GM18868 (cell line): ENCODE results near the gene HOXD9.
A peak's percentile ranks its signal among the peaks of the same experiment; 100 is the strongest.

Source experiments
- ATAC-seq: cut with Tn5 transposase; IDR thresholded peaks from one replicate; pipeline ENCODE4 v1.9.1; 2021; ENCODE audit warnings: mild to moderate bottlenecking, moderate library complexity; ENCODE audit not compliant: unreplicated experiment

Gene HOXD9

GRCh38 chr2:176085861-176086771, 36.4 kb upstream of the HOXD9 start:
- ATAC-seq: no peak

DNA sequence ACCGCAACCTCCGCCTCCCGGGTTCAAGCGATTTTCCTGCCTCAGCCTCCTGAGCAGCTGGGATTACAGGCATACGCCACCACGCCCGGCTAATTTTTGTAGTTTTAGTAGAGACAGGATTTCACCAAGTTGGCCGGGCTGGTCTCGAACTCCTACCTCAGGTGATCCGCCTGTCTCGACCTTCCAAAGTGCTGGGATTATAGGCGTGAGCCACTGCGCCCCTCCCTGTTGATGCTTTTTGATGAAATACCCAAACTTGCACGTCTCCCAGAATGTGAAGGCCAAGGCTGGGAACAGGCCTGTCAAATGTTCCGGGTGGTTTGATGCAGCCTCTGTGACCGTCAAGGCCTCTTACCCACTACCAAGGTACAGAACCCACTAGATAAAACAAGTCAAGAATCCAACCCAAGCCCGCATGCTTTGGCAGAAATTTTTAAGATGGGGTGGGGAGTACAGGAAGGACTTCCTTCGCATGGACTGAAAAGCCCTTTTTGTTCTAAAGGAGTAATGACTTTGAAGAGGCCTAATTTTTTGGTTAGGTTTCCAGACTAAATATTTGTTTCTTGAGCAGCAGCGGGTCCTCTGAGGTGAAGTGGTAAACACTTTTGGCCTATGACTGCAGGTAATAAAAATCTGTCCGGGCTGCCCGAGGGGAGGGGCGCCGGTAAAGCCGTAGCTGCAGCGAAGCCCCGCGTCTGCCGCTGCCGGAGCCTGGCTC, 35.0 kb upstream of the HOXD9 start:
- no peak for ATAC-seq

GRCh38 chr2:176088048-176088936, 34.2 kb upstream of the HOXD9 start:
- ATAC-seq: peak; percentile 74

GRCh38 chr2:176088937-176089842, 33.3 kb upstream of the HOXD9 start:
- no peak for ATAC-seq

GRCh38 chr2:176089843-176090395, 32.6 kb upstream of the HOXD9 start:
- no peak for ATAC-seq

DNA sequence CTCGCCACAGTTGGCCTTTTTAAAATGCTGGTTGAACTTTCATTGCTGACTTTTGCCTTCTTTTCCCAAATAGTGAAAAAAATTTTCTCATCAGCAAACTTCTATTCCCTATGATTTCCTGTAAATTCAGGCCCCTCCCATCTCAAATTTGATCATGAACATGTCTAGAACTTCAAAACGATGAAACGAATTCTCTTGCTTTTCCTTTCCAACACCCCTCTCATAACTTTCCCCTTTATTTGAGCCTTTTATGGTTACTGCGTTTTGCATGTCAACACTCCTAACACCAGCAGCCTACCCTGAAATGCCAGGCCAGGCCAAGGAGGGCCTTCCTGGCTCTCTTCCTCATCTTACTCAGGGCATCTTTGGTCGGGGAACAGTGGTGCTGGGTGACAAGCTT, 31.7 kb upstream of the HOXD9 start:
- no peak for ATAC-seq

DNA sequence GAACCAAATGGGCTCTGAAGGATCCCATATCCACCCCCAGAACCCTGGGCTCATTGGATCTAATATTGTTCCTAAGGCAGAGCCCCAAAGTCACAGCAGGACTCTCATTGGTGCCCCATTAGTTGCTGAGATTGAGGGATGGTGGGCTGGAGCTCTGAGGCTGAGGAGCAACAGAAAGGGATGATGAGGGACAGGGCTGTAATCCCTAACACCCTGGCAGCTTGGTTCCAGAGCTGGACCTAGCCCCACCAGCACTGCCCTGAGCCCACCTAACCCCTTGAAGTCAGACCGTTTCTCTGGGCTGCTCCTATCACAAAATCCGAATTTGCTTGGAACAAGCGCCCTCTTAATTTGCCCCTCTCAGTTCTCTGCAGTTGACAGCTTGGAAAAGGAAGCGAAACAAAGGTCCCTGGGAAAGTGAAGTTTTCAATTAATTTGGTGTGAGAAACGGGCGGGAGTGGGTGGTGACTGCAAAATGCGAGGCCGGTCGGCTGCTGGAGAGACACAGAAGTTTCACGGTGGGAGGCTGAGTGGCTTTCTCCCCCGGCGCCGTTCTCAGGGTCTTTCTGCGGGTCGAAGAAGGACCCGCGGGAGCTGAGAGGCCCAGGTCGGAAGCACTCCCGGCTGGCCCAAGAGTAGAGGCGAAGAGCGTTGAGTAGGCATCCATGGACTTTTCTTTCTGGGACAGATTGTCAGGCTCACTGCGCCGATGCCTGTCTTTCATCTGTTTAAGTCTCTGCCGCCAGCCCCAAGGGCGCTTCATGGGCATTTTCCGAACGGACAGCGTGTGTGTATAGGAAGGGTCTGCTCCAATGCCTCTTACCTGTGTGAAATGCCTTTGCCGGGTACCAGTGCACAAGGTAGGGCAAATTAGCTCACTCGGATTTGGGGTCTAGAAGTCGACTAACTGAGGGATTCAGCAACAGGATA, 30.9 kb upstream of the HOXD9 start:
- no peak for ATAC-seq

- no peak for ATAC-seq
These were observed 30.0 kb upstream of the HOXD9 start, which contains the start of gene HOXD13 for GRCh38 chr2:176092270-176093144. HOXD13 (plus strand) TSS chr2:176092721; CDS start chr2:176092891, 170 bp downstream.

DNA sequence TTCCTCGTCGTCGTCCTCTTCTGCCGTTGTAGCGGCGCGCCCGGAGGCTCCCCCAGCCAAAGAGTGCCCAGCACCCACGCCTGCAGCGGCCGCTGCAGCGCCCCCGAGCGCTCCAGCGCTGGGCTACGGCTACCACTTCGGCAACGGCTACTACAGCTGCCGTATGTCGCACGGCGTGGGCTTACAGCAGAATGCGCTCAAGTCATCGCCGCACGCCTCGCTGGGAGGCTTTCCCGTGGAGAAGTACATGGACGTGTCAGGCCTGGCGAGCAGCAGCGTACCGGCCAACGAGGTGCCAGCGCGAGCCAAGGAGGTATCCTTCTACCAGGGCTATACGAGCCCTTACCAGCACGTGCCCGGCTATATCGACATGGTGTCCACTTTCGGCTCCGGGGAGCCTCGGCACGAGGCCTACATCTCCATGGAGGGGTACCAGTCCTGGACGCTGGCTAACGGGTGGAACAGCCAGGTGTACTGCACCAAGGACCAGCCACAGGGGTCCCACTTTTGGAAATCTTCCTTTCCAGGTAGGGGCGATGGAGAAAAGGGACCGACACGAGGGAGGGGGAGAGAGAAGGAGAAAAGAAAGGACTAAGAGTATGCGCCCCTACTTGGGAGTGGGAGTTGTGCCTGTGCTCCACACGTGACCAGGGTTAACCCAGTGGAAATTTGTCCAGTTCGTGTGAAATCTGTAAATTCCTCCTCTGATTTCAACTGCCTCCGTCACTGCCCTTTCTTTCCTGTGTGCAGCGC, 29.2 kb upstream of the HOXD9 start:
- ATAC-seq: no peak

- ATAC-seq: no peak
These were observed 28.6 kb upstream of the HOXD9 start for GRCh38 chr2:176093898-176094249.

- no peak for ATAC-seq
These were observed 28.2 kb upstream of the HOXD9 start for GRCh38 chr2:176094349-176094748.

GRCh38 chr2:176095421-176095820, 27.1 kb upstream of the HOXD9 start:
- ATAC-seq: no peak

DNA sequence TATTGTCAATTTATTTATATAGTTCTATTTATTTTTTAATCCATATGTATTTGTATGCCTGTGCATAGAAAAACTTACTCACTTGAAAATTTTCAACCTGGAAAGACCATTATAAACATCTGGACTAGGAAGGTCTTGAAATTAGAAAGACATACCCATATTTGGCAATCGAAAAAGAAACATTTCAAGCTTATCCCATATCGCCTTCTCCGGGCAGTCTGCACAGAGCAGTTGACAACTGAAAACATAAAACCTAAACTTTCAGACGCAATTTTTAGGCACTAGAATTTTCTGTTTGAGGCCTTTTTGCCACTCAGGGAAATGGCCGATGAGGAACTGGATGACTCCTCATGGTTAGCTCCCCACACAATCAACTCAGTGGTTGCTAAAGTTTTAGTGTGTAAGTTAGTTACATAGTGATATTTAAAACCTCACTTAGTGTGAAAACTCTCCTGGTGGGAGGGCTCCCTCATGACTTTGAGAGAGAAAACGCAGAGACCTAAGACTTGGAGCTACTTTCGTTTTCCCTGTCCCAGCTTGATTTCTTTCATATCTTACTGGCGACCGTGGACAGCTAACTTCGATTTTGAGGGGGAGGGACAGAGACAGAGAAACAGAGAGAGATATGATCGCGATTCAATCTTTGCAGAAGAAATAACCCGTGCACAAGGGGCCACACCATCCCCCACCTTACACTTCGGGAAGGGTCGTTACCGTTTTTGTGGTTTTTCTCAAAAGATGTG, 26.1 kb upstream of the HOXD9 start:
- no peak for ATAC-seq

DNA sequence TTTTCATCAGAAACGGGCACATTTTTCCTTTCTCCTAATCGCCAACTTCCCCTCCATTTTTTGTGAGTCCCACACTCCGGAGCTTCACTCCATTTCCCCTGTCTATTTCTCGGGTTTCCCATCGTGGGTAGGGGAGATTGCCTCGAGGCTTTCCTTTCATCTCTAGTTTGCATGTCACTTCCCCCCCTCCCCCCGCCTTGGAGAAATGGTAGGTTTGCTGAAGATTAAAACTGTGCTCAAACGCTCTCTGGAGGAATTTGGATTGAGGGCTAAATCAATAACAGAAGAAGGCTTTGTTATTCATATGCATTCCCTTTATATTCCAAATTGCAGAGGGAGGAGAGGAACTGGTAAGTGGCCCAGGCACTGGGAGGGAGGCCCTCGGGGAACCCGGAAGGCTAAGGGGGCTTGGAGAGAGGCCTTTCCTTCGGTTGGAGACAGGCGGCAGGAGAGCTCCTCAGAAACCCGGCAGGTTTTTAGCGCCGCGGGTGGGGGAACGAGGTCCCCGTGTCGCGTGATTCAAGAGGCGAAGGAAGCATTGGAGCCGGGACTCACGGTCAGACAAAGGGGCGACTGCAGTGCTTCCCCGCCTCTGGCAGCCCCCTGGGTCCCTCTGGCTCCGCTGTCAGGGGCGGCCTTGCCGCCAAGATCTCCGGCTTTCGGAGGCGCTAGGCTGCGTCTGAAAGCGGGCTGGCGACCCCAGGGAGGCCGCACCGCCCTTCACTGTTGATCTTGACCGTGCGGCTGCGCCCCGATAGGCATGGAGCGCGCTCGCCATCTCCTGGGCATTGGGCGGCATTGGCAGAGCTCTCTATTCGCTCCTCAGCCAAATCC, 25.3 kb upstream of the HOXD9 start:
- ATAC-seq: peak; percentile 95

- no peak for ATAC-seq
These were observed 24.6 kb upstream of the HOXD9 start for GRCh38 chr2:176097820-176098365.
